Measurements from ENCODE around the gene PPP6R2.

- TF ChIP-seq, protein P1, sequence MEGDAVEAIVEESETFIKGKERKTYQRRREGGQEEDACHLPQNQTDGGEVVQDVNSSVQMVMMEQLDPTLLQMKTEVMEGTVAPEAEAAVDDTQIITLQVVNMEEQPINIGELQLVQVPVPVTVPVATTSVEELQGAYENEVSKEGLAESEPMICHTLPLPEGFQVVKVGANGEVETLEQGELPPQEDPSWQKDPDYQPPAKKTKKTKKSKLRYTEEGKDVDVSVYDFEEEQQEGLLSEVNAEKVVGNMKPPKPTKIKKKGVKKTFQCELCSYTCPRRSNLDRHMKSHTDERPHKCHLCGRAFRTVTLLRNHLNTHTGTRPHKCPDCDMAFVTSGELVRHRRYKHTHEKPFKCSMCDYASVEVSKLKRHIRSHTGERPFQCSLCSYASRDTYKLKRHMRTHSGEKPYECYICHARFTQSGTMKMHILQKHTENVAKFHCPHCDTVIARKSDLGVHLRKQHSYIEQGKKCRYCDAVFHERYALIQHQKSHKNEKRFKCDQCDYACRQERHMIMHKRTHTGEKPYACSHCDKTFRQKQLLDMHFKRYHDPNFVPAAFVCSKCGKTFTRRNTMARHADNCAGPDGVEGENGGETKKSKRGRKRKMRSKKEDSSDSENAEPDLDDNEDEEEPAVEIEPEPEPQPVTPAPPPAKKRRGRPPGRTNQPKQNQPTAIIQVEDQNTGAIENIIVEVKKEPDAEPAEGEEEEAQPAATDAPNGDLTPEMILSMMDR (IDR thresholded peaks at IDR 0.05 in 2 of 3, conservative IDR thresholded peaks at IDR 0.05 in 1 of 3; ENCODE audit: insufficient read depth in 2 of 3, low read depth in 1 of 3, low read length in 3 of 3): no peak
- TF ChIP-seq, protein P2, sequence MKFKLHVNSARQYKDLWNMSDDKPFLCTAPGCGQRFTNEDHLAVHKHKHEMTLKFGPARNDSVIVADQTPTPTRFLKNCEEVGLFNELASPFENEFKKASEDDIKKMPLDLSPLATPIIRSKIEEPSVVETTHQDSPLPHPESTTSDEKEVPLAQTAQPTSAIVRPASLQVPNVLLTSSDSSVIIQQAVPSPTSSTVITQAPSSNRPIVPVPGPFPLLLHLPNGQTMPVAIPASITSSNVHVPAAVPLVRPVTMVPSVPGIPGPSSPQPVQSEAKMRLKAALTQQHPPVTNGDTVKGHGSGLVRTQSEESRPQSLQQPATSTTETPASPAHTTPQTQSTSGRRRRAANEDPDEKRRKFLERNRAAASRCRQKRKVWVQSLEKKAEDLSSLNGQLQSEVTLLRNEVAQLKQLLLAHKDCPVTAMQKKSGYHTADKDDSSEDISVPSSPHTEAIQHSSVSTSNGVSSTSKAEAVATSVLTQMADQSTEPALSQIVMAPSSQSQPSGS (CRISPR knock-in tag; IDR thresholded peaks at IDR 0.05): no peak
- TF ChIP-seq HDAC2 (IDR thresholded peaks at IDR 0.05) (no peak), ZNF274 (IDR thresholded peaks at IDR 0.05; ENCODE audit: borderline replicate concordance, low read depth, low read length) (no peak), MED1 (CRISPR knock-in tag; IDR thresholded peaks at IDR 0.05; ENCODE audit: borderline replicate concordance) (no peak), PCBP1 (IDR thresholded peaks at IDR 0.05; ENCODE audit: low read depth, low read length, poor library complexity, severe bottlenecking) (no peak), KDM1A (IDR thresholded peaks at IDR 0.05) (no peak), SUPT5H (IDR thresholded peaks at IDR 0.05) (no peak), ZC3H11A (IDR thresholded peaks at IDR 0.05; ENCODE audit: low read depth, low read length) (no peak), MAZ (CRISPR knock-in tag; conservative IDR thresholded peaks at IDR 0.05 in 1 of 2, IDR thresholded peaks at IDR 0.05 in 1 of 2) (no peak), ZNF699 (CRISPR knock-in tag; IDR thresholded peaks at IDR 0.05; ENCODE audit: insufficient replicate concordance) (no peak), ZNF12 (CRISPR knock-in tag; IDR thresholded peaks at IDR 0.05) (no peak)
Measured at GRCh38 chr22:50455201-50455600, 112.1 kb downstream of the PPP6R2 start.
